HepG2 (cell line): ENCODE data around the gene KRTAP10-4. TPM values are rescaled to one million over a fixed set of nuclear protein-coding genes. Genes with fewer than 3 reads are reported as not detected.
A peak's percentile ranks its signal among the peaks of the same experiment; 100 is the strongest.

ENCODE experiments used
- ATAC-seq: fragments of 200-7000 bp; cut with Tn5 transposase; 3 replicates; pipeline ENCODE4 v1.9.1; 2020; ENCODE audit warnings: mild to moderate bottlenecking, moderate library complexity
- BruUV-seq: library from RNA; stranded (reverse); fragments of 400-500 nt; replicated peaks from 2 replicates; lab custom pipeline; 2021; lab: Mats Ljungman, UMichigan
- CTCF ChIA-PET: fragments of 300-600 bp; formaldehyde crosslinking; extraction: SDS; loops from one replicate; lab custom pipeline; 2021; ENCODE audit warnings: low total read pairs, inconsistent platforms, low intra/inter-chr PET ratio; lab: Yijun Ruan, JAX
- POLR2A ChIA-PET: fragments of 350-600 bp; sonication (Branson Sonifier 250); formaldehyde crosslinking; loops from one replicate; lab custom pipeline; 2020; ENCODE audit warnings: antibody characterized with exemption, inconsistent platforms; lab: Yijun Ruan, JAX
- DNase-seq: peaks from one replicate; pipeline ENCODE4 v3.0.0-alpha.2; 2015; ENCODE audit warnings: low spot score
- FAIRE-seq: peaks from 3 replicates; lab custom pipeline; 2011; peaks lifted over from hg19 to GRCh38; lab: Jason Lieb, UNC
- H2AFZ ChIP-seq: one replicate; pipeline ENCODE4 v1.6.1; 2011; ENCODE audit warnings: low read length, inconsistent platforms
- H3K27ac ChIP-seq: fragments of 300-600 bp; 3 replicates; pipeline ENCODE4 v1.8.0; 2011; ENCODE audit warnings: mixed run types, mild to moderate bottlenecking, mixed read lengths, low read length, inconsistent platforms; ENCODE audit not compliant: insufficient read depth; ENCODE audit errors: extremely low read length
- H3K27me3 ChIP-seq, 2 experiments: fragments of 200-600 bp in 1 of 2; 2 replicates in 1 of 2; 3 replicates in 1 of 2; pipeline versions ENCODE4 v1.6.0 to v1.8.0; 2011; ENCODE audit warnings: low read length in 2 of 2, mild to moderate bottlenecking in 2 of 2, moderate library complexity in 2 of 2, inconsistent platforms in 1 of 2; ENCODE audit not compliant: insufficient read depth in 2 of 2, control insufficient read depth in 1 of 2
- H3K36me3 ChIP-seq, 2 experiments: fragments of 200-600 bp in 1 of 2; replicated peaks in 1 of 2; 2 replicates in 1 of 2; 3 replicates in 1 of 2; pipeline versions ENCODE4 v1.5.1 to v1.8.0; 2011; ENCODE audit warnings: low read length in 2 of 2, inconsistent platforms in 1 of 2; ENCODE audit not compliant: insufficient read depth in 2 of 2, control insufficient read depth in 1 of 2
- H3K4me1 ChIP-seq: 2 replicates; pipeline ENCODE4 v1.5.1; 2012; ENCODE audit warnings: low read length, inconsistent platforms; ENCODE audit not compliant: insufficient read depth
- H3K4me2 ChIP-seq: 2 replicates; pipeline ENCODE4 v1.6.0; 2011; ENCODE audit warnings: low read depth, low read length, inconsistent platforms
- H3K4me3 ChIP-seq, 3 experiments: fragments of 200-600 bp in 1 of 3; sonication (generic), shearing (Covaris generic) in 1 of 3; replicated peaks in 1 of 3; 2 replicates each; pipeline ENCODE4 v1.5.1; 2011 to 2016; ENCODE audit warnings: low read length in 3 of 3, inconsistent platforms in 2 of 3, low read depth in 2 of 3, mild to moderate bottlenecking in 2 of 3, control low read depth in 1 of 3, mixed read lengths in 1 of 3; ENCODE audit not compliant: insufficient read depth in 1 of 3
- H3K79me2 ChIP-seq: one replicate; pipeline ENCODE4 v1.6.1; 2011; ENCODE audit warnings: low read length, inconsistent platforms; ENCODE audit not compliant: insufficient read depth
- H3K9ac ChIP-seq: 2 replicates; pipeline ENCODE4 v1.6.0; 2011; ENCODE audit warnings: mild to moderate bottlenecking, low read depth, low read length, inconsistent platforms; ENCODE audit not compliant: insufficient read depth
- H3K9me3 ChIP-seq: 2 replicates; pipeline ENCODE4 v1.5.1; 2012; ENCODE audit warnings: mild to moderate bottlenecking, low read length
- H4K20me1 ChIP-seq: 2 replicates; pipeline ENCODE4 v1.6.0; 2011; ENCODE audit warnings: inconsistent platforms, mild to moderate bottlenecking, low read length, moderate library complexity; ENCODE audit not compliant: insufficient read depth
- LRRFIP1 ChIP-seq: sonication (generic); formaldehyde crosslinking; conservative IDR thresholded peaks from 2 replicates; pipeline ENCODE4 v1.4.0; 2020; ENCODE audit warnings: missing genetic modification reagents
- ZBTB21 ChIP-seq: sonication (generic); formaldehyde crosslinking; IDR thresholded peaks from 2 replicates; pipeline ENCODE4 v1.4.0; 2020; ENCODE audit warnings: missing genetic modification reagents
- ZNF512 ChIP-seq: sonication (generic); formaldehyde crosslinking; IDR thresholded peaks from 2 replicates; pipeline ENCODE4 v1.4.0; 2020; ENCODE audit warnings: mild to moderate bottlenecking, missing genetic modification reagents
- ZNF546 ChIP-seq: sonication (generic); formaldehyde crosslinking; conservative IDR thresholded peaks from 2 replicates; pipeline ENCODE4 v1.8.1; 2023; ENCODE audit warnings: mild to moderate bottlenecking, missing genetic modification reagents
- ZNF841 ChIP-seq: sonication (generic); formaldehyde crosslinking; IDR thresholded peaks from 2 replicates; pipeline ENCODE4 v1.8.1; 2023; ENCODE audit warnings: missing genetic modification reagents, borderline replicate concordance
- WGBS: methylation state at CpG from one replicate; pipeline ENCODE4 v1.1.6; 2017; ENCODE audit warnings: low lambda C conversion rate; 5-methylcytosine and 5-hydroxymethylcytosine counted together
- in situ Hi-C: cut with HindIII; loops from 2 replicates; pipeline ENCODE4 v1.10.0; 2017; ENCODE audit warnings: low pct_unique_long_range_greater_than_20kb; ENCODE audit not compliant: extremely low pct_ligation_motif_present
- intact Hi-C: fragments of 100-400 bp; cut with micrococcal nuclease; formaldehyde crosslinking; loops from one replicate; pipeline ENCODE4 v1.10.0; 2022; ENCODE audit not compliant: unreplicated experiment
- polyA plus RNA-seq, 8 experiments: library from polyadenylated mRNA; depleted of rRNA in 3 of 8; stranded (reverse) in 7 of 8; unstranded in 1 of 8; fragments of >200 nt; fragmentation: Illumina TruSeq in 4 of 8; extraction: Trizol in 4 of 8; gene quantifications; 2 replicates each; pipeline versions ENCODE4 v1.2.1 to v1.2.3, GENCODE V29; 2011 to 2016; ENCODE audit warnings: low read depth in 4 of 8, missing spikeins in 1 of 8, mixed read lengths in 1 of 8; ENCODE audit not compliant: insufficient read depth in 1 of 8
- total RNA-seq, 5 experiments: library from RNA; depleted of rRNA; stranded (reverse); fragments of >200 nt; fragmentation: Illumina TruSeq; extraction: Trizol; gene quantifications; 2 replicates each; pipeline ENCODE4 v1.2.3, GENCODE V29; 2016; ENCODE audit warnings: low read depth in 1 of 5
- TF ChIP-seq, protein P1 (sequence below): sonication (generic); formaldehyde crosslinking; IDR thresholded peaks from 2 replicates; pipeline ENCODE4 v1.4.0; 2020; ENCODE audit warnings: mild to moderate bottlenecking, missing genetic modification reagents
- TF ChIP-seq, protein P2 (sequence below): sonication (generic); formaldehyde crosslinking; IDR thresholded peaks from 2 replicates; pipeline ENCODE4 v1.8.1; 2022; ENCODE audit warnings: mild to moderate bottlenecking, missing genetic modification reagents

KRTAP10-4 gene
- total and polyA plus RNA-seq, 2 of the 13 experiments (the other 11 are each of a cell fraction or from before 2014, with no cell fraction given), result not detected

GRCh38 chr21:44524414-44525371 is 48.8 kb upstream of the KRTAP10-4 start (continued):
- TF ChIP-seq, protein P1, sequence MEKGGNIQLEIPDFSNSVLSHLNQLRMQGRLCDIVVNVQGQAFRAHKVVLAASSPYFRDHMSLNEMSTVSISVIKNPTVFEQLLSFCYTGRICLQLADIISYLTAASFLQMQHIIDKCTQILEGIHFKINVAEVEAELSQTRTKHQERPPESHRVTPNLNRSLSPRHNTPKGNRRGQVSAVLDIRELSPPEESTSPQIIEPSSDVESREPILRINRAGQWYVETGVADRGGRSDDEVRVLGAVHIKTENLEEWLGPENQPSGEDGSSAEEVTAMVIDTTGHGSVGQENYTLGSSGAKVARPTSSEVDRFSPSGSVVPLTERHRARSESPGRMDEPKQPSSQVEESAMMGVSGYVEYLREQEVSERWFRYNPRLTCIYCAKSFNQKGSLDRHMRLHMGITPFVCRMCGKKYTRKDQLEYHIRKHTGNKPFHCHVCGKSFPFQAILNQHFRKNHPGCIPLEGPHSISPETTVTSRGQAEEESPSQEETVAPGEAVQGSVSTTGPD, result no peak
- TF ChIP-seq ZNF841 (CRISPR knock-in tag), result no peak
- TF ChIP-seq ZNF546 (CRISPR knock-in tag), result no peak
- TF ChIP-seq ZBTB21 (CRISPR knock-in tag), result no peak
- TF ChIP-seq, all 625 proteins: peak for 0

DNA sequence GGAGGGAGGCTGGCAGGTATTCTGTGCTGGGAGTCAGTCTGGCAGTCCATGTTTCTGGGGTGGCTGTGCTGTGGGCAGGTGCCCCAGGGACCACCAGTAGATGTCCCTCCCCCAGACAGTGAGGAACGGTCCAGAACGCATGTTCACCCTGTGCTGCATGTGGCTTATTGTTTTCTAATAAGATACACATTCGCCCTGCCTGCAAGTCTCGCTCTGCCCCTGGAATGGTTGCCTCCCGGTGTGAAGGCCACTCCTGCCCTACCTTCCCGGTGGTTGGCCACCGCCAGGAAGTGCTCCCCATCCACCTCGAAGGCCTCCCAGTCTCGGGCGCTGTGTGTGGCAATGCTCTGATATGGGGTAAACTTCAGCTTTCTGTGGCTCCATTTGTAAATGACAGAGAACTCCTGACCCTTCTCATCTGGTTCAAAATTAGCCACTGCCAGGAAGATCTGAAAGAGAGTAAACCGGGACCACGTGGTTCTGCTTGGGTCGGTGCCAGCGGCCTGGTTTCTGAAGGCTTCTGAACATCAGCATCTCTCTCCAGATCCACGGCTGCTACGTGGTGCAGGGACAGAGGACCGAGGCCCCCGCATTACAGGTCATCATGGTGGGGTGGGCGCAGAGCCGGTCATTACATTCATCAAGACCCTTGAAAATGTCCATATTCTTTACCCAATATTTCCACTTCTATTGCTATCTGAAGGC is 48.0 kb upstream of the KRTAP10-4 start:
- WGBS, result 60% methylated on average over 8 of the region's 20 CpGs
- DNase-seq (peak; percentile 23), FAIRE-seq (no peak), ATAC-seq (no peak)
- in situ Hi-C loops (no loop called here), intact Hi-C loops (no loop called here)
- H3K4me2 ChIP-seq, result peak overlapping the region; percentile 9; the same call in 1 of the 2 replicates
- ChIA-PET POLR2A (no interaction called here), CTCF (no interaction called here)
- H3K4me3 ChIP-seq, result no peak overlapping the region
- no peak overlapping the region for H2AFZ ChIP-seq
- H4K20me1 ChIP-seq, result no peaks in the 10 kb centered on the region
- H3K79me2 ChIP-seq, result no peaks in the 10 kb centered on the region
- no peaks in the 10 kb centered on the region for H3K9me3 ChIP-seq
- peaks cover 0 to 6% of the 10 kb centered on the region in 2 experiments; a peak in 1 of 5 replicates for H3K27me3 ChIP-seq
- H3K36me3 ChIP-seq, result no peaks in the 10 kb centered on the region
- H3K4me1 ChIP-seq, result peaks cover 21% of the 10 kb centered on the region
- H3K27ac ChIP-seq, result no peak overlapping the region
- no TSS peak for BruUV-seq
- no peak overlapping the region for H3K9ac ChIP-seq
- TF ChIP-seq ZNF512 (CRISPR knock-in tag) (no peak), LRRFIP1 (CRISPR knock-in tag) (no peak)
- TF ChIP-seq, protein P2, sequence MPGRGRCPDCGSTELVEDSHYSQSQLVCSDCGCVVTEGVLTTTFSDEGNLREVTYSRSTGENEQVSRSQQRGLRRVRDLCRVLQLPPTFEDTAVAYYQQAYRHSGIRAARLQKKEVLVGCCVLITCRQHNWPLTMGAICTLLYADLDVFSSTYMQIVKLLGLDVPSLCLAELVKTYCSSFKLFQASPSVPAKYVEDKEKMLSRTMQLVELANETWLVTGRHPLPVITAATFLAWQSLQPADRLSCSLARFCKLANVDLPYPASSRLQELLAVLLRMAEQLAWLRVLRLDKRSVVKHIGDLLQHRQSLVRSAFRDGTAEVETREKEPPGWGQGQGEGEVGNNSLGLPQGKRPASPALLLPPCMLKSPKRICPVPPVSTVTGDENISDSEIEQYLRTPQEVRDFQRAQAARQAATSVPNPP (CRISPR knock-in tag), result no peak
